Central memory CD8-positive, alpha-beta T cell (primary cell): ENCODE measurements around the gene GPHN.
"Not testable (repeated sequence)": the region's sequence is repeated elsewhere in the genome, so short reads cannot be mapped to it uniquely, and the experiment has no call there.

ENCODE experiments used
- ATAC-seq: fragments of 150-1000 bp; cut with Tn5 transposase; replicated peaks from 2 replicates; pipeline ENCODE4 v1.10.0; 2022; ENCODE audit warnings: mild to moderate bottlenecking, moderate FRiP score, moderate number of reproducible peaks; ENCODE audit not compliant: poor library complexity, severe bottlenecking; ENCODE audit errors: extremely low read depth
- DNase-seq, 2 donors: peaks; one replicate each; pipeline ENCODE4 v3.0.0; 2021; ENCODE audit warnings: low spot score in 2 of 2
- H3K27ac Mint-ChIP-seq: one replicate; pipeline ENCODE4 v1.8.0; 2022; ENCODE audit warnings: low read depth, mild to moderate bottlenecking, moderate library complexity, mixed read lengths
- H3K27me3 Mint-ChIP-seq: one replicate; pipeline ENCODE4 v1.8.0; 2022; ENCODE audit warnings: mixed read lengths
- H3K36me3 Mint-ChIP-seq: one replicate; pipeline ENCODE4 v1.8.0; 2022; ENCODE audit warnings: mild to moderate bottlenecking, moderate library complexity, mixed read lengths; ENCODE audit not compliant: insufficient read depth
- H3K4me1 Mint-ChIP-seq: one replicate; pipeline ENCODE4 v1.8.0; 2022; ENCODE audit warnings: mixed read lengths
- H3K4me3 Mint-ChIP-seq: one replicate; pipeline ENCODE4 v1.8.0; 2022; ENCODE audit warnings: mild to moderate bottlenecking, moderate library complexity, mixed read lengths
- H3K9me3 Mint-ChIP-seq: one replicate; pipeline ENCODE4 v1.8.0; 2022; ENCODE audit warnings: mixed read lengths

Gene GPHN

GRCh38 chr14:66716227-66716626 lies 208.3 kb downstream of the GPHN start:
- no peak for DNase-seq
- Mint-ChIP-seq H3K9me3 (peaks cover 6% of the 10 kb centered on the region), H3K4me1 (peaks cover 17% of the 10 kb centered on the region), H3K4me3 (no peak overlapping the region), H3K36me3 (peaks cover 1% of the 10 kb centered on the region), H3K27ac (no peak overlapping the region), H3K27me3 (no peaks in the 10 kb centered on the region)
- ATAC-seq, result no peak

GRCh38 chr14:66717561-66718140 lies 209.7 kb downstream of the GPHN start:
- peaks cover 17% of the 10 kb centered on the region for H3K4me1 Mint-ChIP-seq
- no peak overlapping the region for H3K27ac Mint-ChIP-seq
- H3K4me3 Mint-ChIP-seq, result no peak overlapping the region
- H3K36me3 Mint-ChIP-seq, result peaks cover 1% of the 10 kb centered on the region
- DNase-seq, result no peak
- H3K27me3 Mint-ChIP-seq, result no peaks in the 10 kb centered on the region
- peaks cover 6% of the 10 kb centered on the region for H3K9me3 Mint-ChIP-seq
- ATAC-seq, result no peak

- Mint-ChIP-seq H3K4me1 (no peaks in the 10 kb centered on the region), H3K27ac (no peak overlapping the region), H3K27me3 (no peaks in the 10 kb centered on the region), H3K4me3 (no peak overlapping the region), H3K9me3 (peaks cover 8% of the 10 kb centered on the region), H3K36me3 (peaks cover 2% of the 10 kb centered on the region)
- ATAC-seq (no peak), DNase-seq (no peak)
Measured at GRCh38 chr14:66724996-66725395, 217.0 kb downstream of the GPHN start.

GRCh38 chr14:66731298-66731697 lies 223.4 kb downstream of the GPHN start:
- not testable (repeated sequence) for ATAC-seq, H3K4me1 Mint-ChIP-seq, H3K36me3 Mint-ChIP-seq, H3K4me3 Mint-ChIP-seq, DNase-seq, H3K27ac Mint-ChIP-seq, H3K27me3 Mint-ChIP-seq
- peaks cover 13% of the 10 kb centered on the region for H3K9me3 Mint-ChIP-seq

GRCh38 chr14:66735853-66736252 lies 227.9 kb downstream of the GPHN start:
- H3K4me1 Mint-ChIP-seq, result no peaks in the 10 kb centered on the region
- DNase-seq (no peak), ATAC-seq (no peak)
- H3K27ac Mint-ChIP-seq, result no peak overlapping the region
- H3K27me3 Mint-ChIP-seq, result no peaks in the 10 kb centered on the region
- no peaks in the 10 kb centered on the region for H3K36me3 Mint-ChIP-seq
- H3K9me3 Mint-ChIP-seq, result peaks cover 12% of the 10 kb centered on the region
- no peak overlapping the region for H3K4me3 Mint-ChIP-seq

- Mint-ChIP-seq H3K27ac (no peak overlapping the region), H3K36me3 (no peaks in the 10 kb centered on the region), H3K4me3 (no peak overlapping the region), H3K27me3 (no peaks in the 10 kb centered on the region), H3K4me1 (no peaks in the 10 kb centered on the region), H3K9me3 (peaks cover 12% of the 10 kb centered on the region)
- DNase-seq (no peak), ATAC-seq (no peak)
Measured at GRCh38 chr14:66739826-66740225, 231.9 kb downstream of the GPHN start.

- no peaks in the 10 kb centered on the region for H3K4me1 Mint-ChIP-seq
- no peak for ATAC-seq
- DNase-seq, result no peak
- H3K4me3 Mint-ChIP-seq, result no peak overlapping the region
- no peaks in the 10 kb centered on the region for H3K36me3 Mint-ChIP-seq
- no peak overlapping the region for H3K27ac Mint-ChIP-seq
- no peaks in the 10 kb centered on the region for H3K27me3 Mint-ChIP-seq
- H3K9me3 Mint-ChIP-seq, result peaks cover 7% of the 10 kb centered on the region
Measured at GRCh38 chr14:66745078-66745477, 237.1 kb downstream of the GPHN start.

- Mint-ChIP-seq H3K27me3 (no peaks in the 10 kb centered on the region), H3K9me3 (peaks cover 6% of the 10 kb centered on the region), H3K27ac (no peak overlapping the region), H3K4me3 (no peak overlapping the region), H3K4me1 (no peaks in the 10 kb centered on the region), H3K36me3 (no peaks in the 10 kb centered on the region)
- no peak for DNase-seq
- ATAC-seq, result no peak
Measured at GRCh38 chr14:66746316-66747006, 238.5 kb downstream of the GPHN start.

- no peaks in the 10 kb centered on the region for H3K36me3 Mint-ChIP-seq
- H3K27me3 Mint-ChIP-seq, result no peaks in the 10 kb centered on the region
- no peaks in the 10 kb centered on the region for H3K9me3 Mint-ChIP-seq
- no peaks in the 10 kb centered on the region for H3K4me1 Mint-ChIP-seq
- DNase-seq (no peak), ATAC-seq (no peak)
- no peak overlapping the region for H3K27ac Mint-ChIP-seq
- no peak overlapping the region for H3K4me3 Mint-ChIP-seq
Measured at GRCh38 chr14:66752109-66752508, 244.2 kb downstream of the GPHN start.

GRCh38 chr14:66758031-66758613 lies 250.2 kb downstream of the GPHN start:
- H3K27me3 Mint-ChIP-seq, result no peaks in the 10 kb centered on the region
- peaks cover 1% of the 10 kb centered on the region for H3K36me3 Mint-ChIP-seq
- no peak overlapping the region for H3K4me3 Mint-ChIP-seq
- no peaks in the 10 kb centered on the region for H3K4me1 Mint-ChIP-seq
- peaks cover 5% of the 10 kb centered on the region for H3K9me3 Mint-ChIP-seq
- DNase-seq (no peak), ATAC-seq (no peak)
- no peak overlapping the region for H3K27ac Mint-ChIP-seq

GRCh38 chr14:66772146-66772545 lies 264.2 kb downstream of the GPHN start:
- DNase-seq, result no peak
- no peaks in the 10 kb centered on the region for H3K27me3 Mint-ChIP-seq
- H3K27ac Mint-ChIP-seq, result no peak overlapping the region
- H3K4me3 Mint-ChIP-seq, result no peak overlapping the region
- H3K36me3 Mint-ChIP-seq, result no peaks in the 10 kb centered on the region
- no peak for ATAC-seq
- H3K9me3 Mint-ChIP-seq, result no peaks in the 10 kb centered on the region
- H3K4me1 Mint-ChIP-seq, result no peaks in the 10 kb centered on the region

- Mint-ChIP-seq H3K4me3 (no peak overlapping the region), H3K27me3 (no peaks in the 10 kb centered on the region), H3K4me1 (no peaks in the 10 kb centered on the region), H3K9me3 (no peaks in the 10 kb centered on the region), H3K36me3 (no peaks in the 10 kb centered on the region), H3K27ac (no peak overlapping the region)
- ATAC-seq (no peak), DNase-seq (no peak)
Measured at GRCh38 chr14:66782853-66783252, 274.9 kb downstream of the GPHN start.

GRCh38 chr14:66790101-66790500 lies 282.2 kb downstream of the GPHN start:
- Mint-ChIP-seq H3K36me3 (no peaks in the 10 kb centered on the region), H3K27ac (no peak overlapping the region), H3K27me3 (no peaks in the 10 kb centered on the region), H3K4me1 (no peaks in the 10 kb centered on the region), H3K4me3 (no peak overlapping the region), H3K9me3 (peaks cover 11% of the 10 kb centered on the region)
- no peak for DNase-seq
- no peak for ATAC-seq
